ENCODE results near the gene ANXA2R. TPM values are rescaled to one million over a fixed set of nuclear protein-coding genes. Genes with fewer than 3 reads are reported as not detected.
"Not testable (repeated sequence)": the region's sequence is repeated elsewhere in the genome, so short reads cannot be mapped to it uniquely, and the experiment has no call there.

ANXA2R gene
- total and polyA plus RNA-seq, 5 donors from 2014 or later, result 35.8 to 69.7 (median 43.3) TPM

GRCh38 chr5:43025184-43025950 is 14.8 kb downstream of the ANXA2R start:
- not testable (repeated sequence) for H3K4me3 Mint-ChIP-seq, H3K36me3 Mint-ChIP-seq, H3K27ac Mint-ChIP-seq

GRCh38 chr5:43024217-43024616 is 15.9 kb downstream of the ANXA2R start:
- H3K36me3 Mint-ChIP-seq, result peaks cover 5% of the 10 kb centered on the region
- no peaks in the 10 kb centered on the region for H3K36me3 ChIP-seq (ENCODE audit: control insufficient read depth, insufficient read depth, low read length)
- H3K4me3 ChIP-seq (ENCODE audit: low read depth, low read length), result no peak overlapping the region
- no peak overlapping the region for H3K27ac ChIP-seq (ENCODE audit: insufficient read depth, low read length, poor library complexity, severe bottlenecking)
- no peaks in the 10 kb centered on the region for H3K9me3 ChIP-seq (ENCODE audit: control insufficient read depth in 2 of 2, low read length in 2 of 2)
- DNase-seq (no peak), ATAC-seq (ENCODE audit: low read depth in 2 of 2) (no peak)
- peaks cover 10 to 44% (median 27%) of the 10 kb centered on the region in 4 donors for H3K4me1 Mint-ChIP-seq
- peaks cover 21% of the 10 kb centered on the region for H3K4me1 ChIP-seq (ENCODE audit: control insufficient read depth, insufficient read depth, low read length, poor library complexity, severe bottlenecking)
- H3K27me3 ChIP-seq (ENCODE audit: control insufficient read depth, insufficient read depth, low read length), result no peaks in the 10 kb centered on the region
- no peak overlapping the region for H3K27ac Mint-ChIP-seq
- H3K9me3 Mint-ChIP-seq, result no peaks in the 10 kb centered on the region
- peaks cover 4% of the 10 kb centered on the region for H3K27me3 Mint-ChIP-seq
- H3K4me3 Mint-ChIP-seq, result no peak overlapping the region

More at GRCh38 chr5:43025184-43025950, 14.8 kb downstream of the ANXA2R start:
- H3K9me3 Mint-ChIP-seq; H3K9me3 ChIP-seq (ENCODE audit: control insufficient read depth in 2 of 2, low read length in 2 of 2); H3K4me3 ChIP-seq (ENCODE audit: low read depth, low read length); H3K27me3 Mint-ChIP-seq; DNase-seq; H3K36me3 ChIP-seq (ENCODE audit: control insufficient read depth, insufficient read depth, low read length); ATAC-seq (ENCODE audit: low read depth in 2 of 2); H3K27me3 ChIP-seq (ENCODE audit: control insufficient read depth, insufficient read depth, low read length); H3K27ac ChIP-seq (ENCODE audit: insufficient read depth, low read length, poor library complexity, severe bottlenecking): not testable (repeated sequence)
- peaks cover 11 to 44% (median 31%) of the 10 kb centered on the region in 4 donors for H3K4me1 Mint-ChIP-seq
- H3K4me1 ChIP-seq (ENCODE audit: control insufficient read depth, insufficient read depth, low read length, poor library complexity, severe bottlenecking), result peaks cover 13% of the 10 kb centered on the region

- peaks cover 42% of the 10 kb centered on the region for H3K4me1 ChIP-seq (ENCODE audit: control insufficient read depth, insufficient read depth, low read length, poor library complexity, severe bottlenecking)
- ATAC-seq (ENCODE audit: low read depth in 2 of 2) (no peak), DNase-seq (no peak)
- H3K4me3 Mint-ChIP-seq, result peak overlapping the region; percentile 66 to 99 (median 99)
- no peaks in the 10 kb centered on the region for H3K9me3 Mint-ChIP-seq
- H3K4me3 ChIP-seq (ENCODE audit: low read depth, low read length), result peak overlapping the region; percentile 97
- no peaks in the 10 kb centered on the region for H3K9me3 ChIP-seq (ENCODE audit: control insufficient read depth in 2 of 2, low read length in 2 of 2)
- H3K27me3 Mint-ChIP-seq, result peaks cover 13% of the 10 kb centered on the region
- H3K4me1 Mint-ChIP-seq, result peaks cover 3 to 45% (median 27%) of the 10 kb centered on the region in 4 donors
- peak overlapping the region; percentile 99 to 100 (median 100) for H3K27ac Mint-ChIP-seq
- peaks cover 5% of the 10 kb centered on the region for H3K36me3 Mint-ChIP-seq
- H3K27ac ChIP-seq (ENCODE audit: insufficient read depth, low read length, poor library complexity, severe bottlenecking), result peak overlapping the region; percentile 96
- no peaks in the 10 kb centered on the region for H3K27me3 ChIP-seq (ENCODE audit: control insufficient read depth, insufficient read depth, low read length)
- H3K36me3 ChIP-seq (ENCODE audit: control insufficient read depth, insufficient read depth, low read length), result no peaks in the 10 kb centered on the region
Observed at GRCh38 chr5:43021151-43021550, 19.0 kb downstream of the ANXA2R start.

GRCh38 chr5:43020399-43020746 is 19.7 kb downstream of the ANXA2R start:
- no peak for DNase-seq
- ATAC-seq (ENCODE audit: low read depth in 2 of 2), result no peak
- Histone ChIP-seq H3K36me3 (ENCODE audit: control insufficient read depth, insufficient read depth, low read length) (no peaks in the 10 kb centered on the region), H3K4me3 (ENCODE audit: low read depth, low read length) (peak overlapping the region; percentile 97), H3K27me3 (ENCODE audit: control insufficient read depth, insufficient read depth, low read length) (no peaks in the 10 kb centered on the region), H3K27ac (ENCODE audit: insufficient read depth, low read length, poor library complexity, severe bottlenecking) (peak overlapping the region; percentile 96), H3K4me1 (ENCODE audit: control insufficient read depth, insufficient read depth, low read length, poor library complexity, severe bottlenecking) (peaks cover 50% of the 10 kb centered on the region), H3K9me3 (ENCODE audit: control insufficient read depth in 2 of 2, low read length in 2 of 2) (no peaks in the 10 kb centered on the region)
- Mint-ChIP-seq H3K9me3 (no peaks in the 10 kb centered on the region), H3K4me3 (peak overlapping the region; percentile 99), H3K36me3 (no peaks in the 10 kb centered on the region), H3K4me1 (peaks cover 6 to 52% (median 35%) of the 10 kb centered on the region in 4 donors), H3K27ac (peak overlapping the region; percentile 99 to 100 (median 100)), H3K27me3 (peaks cover 13% of the 10 kb centered on the region)

GRCh38 chr5:43019614-43020398 is 20.3 kb downstream of the ANXA2R start:
- H3K4me3 ChIP-seq (ENCODE audit: low read depth, low read length), result peak overlapping the region; percentile 97
- Mint-ChIP-seq H3K9me3 (no peaks in the 10 kb centered on the region), H3K27ac (peak overlapping the region; percentile 99 to 100 (median 100)), H3K4me1 (peaks cover 6 to 58% (median 39%) of the 10 kb centered on the region in 4 donors), H3K4me3 (peak overlapping the region; percentile 99), H3K27me3 (peaks cover 13% of the 10 kb centered on the region), H3K36me3 (no peaks in the 10 kb centered on the region)
- peaks cover 55% of the 10 kb centered on the region for H3K4me1 ChIP-seq (ENCODE audit: control insufficient read depth, insufficient read depth, low read length, poor library complexity, severe bottlenecking)
- H3K36me3 ChIP-seq (ENCODE audit: control insufficient read depth, insufficient read depth, low read length), result no peaks in the 10 kb centered on the region
- H3K27ac ChIP-seq (ENCODE audit: insufficient read depth, low read length, poor library complexity, severe bottlenecking), result peak overlapping the region; percentile 96
- peak; percentile 80 to 98 (median 91) for DNase-seq
- peak; percentile 68 to 75 for ATAC-seq (ENCODE audit: low read depth in 2 of 2)
- no peaks in the 10 kb centered on the region for H3K9me3 ChIP-seq (ENCODE audit: control insufficient read depth in 2 of 2, low read length in 2 of 2)
- H3K27me3 ChIP-seq (ENCODE audit: control insufficient read depth, insufficient read depth, low read length), result no peaks in the 10 kb centered on the region

- Mint-ChIP-seq H3K27me3 (peaks cover 13% of the 10 kb centered on the region), H3K4me3 (peak overlapping the region; percentile 99), H3K36me3 (no peaks in the 10 kb centered on the region), H3K27ac (peak overlapping the region; percentile 100), H3K4me1 (peaks cover 6 to 63% (median 42%) of the 10 kb centered on the region in 4 donors), H3K9me3 (no peaks in the 10 kb centered on the region)
- Histone ChIP-seq H3K4me1 (ENCODE audit: control insufficient read depth, insufficient read depth, low read length, poor library complexity, severe bottlenecking) (peaks cover 55% of the 10 kb centered on the region), H3K4me3 (ENCODE audit: low read depth, low read length) (peak overlapping the region; percentile 97), H3K27ac (ENCODE audit: insufficient read depth, low read length, poor library complexity, severe bottlenecking) (peak overlapping the region; percentile 96), H3K27me3 (ENCODE audit: control insufficient read depth, insufficient read depth, low read length) (no peaks in the 10 kb centered on the region), H3K36me3 (ENCODE audit: control insufficient read depth, insufficient read depth, low read length) (no peaks in the 10 kb centered on the region), H3K9me3 (ENCODE audit: control insufficient read depth in 2 of 2, low read length in 2 of 2) (no peaks in the 10 kb centered on the region)
- DNase-seq (no peak), ATAC-seq (ENCODE audit: low read depth in 2 of 2) (no peak)
Observed at GRCh38 chr5:43019291-43019613, 20.9 kb downstream of the ANXA2R start.

- peak overlapping the region; percentile 99 for H3K4me3 Mint-ChIP-seq
- Histone ChIP-seq H3K27me3 (ENCODE audit: control insufficient read depth, insufficient read depth, low read length) (no peaks in the 10 kb centered on the region), H3K27ac (ENCODE audit: insufficient read depth, low read length, poor library complexity, severe bottlenecking) (peak overlapping the region; percentile 96), H3K4me1 (ENCODE audit: control insufficient read depth, insufficient read depth, low read length, poor library complexity, severe bottlenecking) (peaks cover 55% of the 10 kb centered on the region), H3K9me3 (ENCODE audit: control insufficient read depth in 2 of 2, low read length in 2 of 2) (no peaks in the 10 kb centered on the region), H3K4me3 (ENCODE audit: low read depth, low read length) (peak overlapping the region; percentile 91), H3K36me3 (ENCODE audit: control insufficient read depth, insufficient read depth, low read length) (no peaks in the 10 kb centered on the region)
- peak overlapping the region; percentile 100 for H3K27ac Mint-ChIP-seq
- H3K36me3 Mint-ChIP-seq, result peaks cover 3% of the 10 kb centered on the region
- DNase-seq (peak in 1 of 3 donors; percentile 70), ATAC-seq (ENCODE audit: low read depth in 2 of 2) (peak in 1 of 2 donors; percentile 13)
- H3K9me3 Mint-ChIP-seq, result no peaks in the 10 kb centered on the region
- H3K27me3 Mint-ChIP-seq, result peaks cover 13% of the 10 kb centered on the region
- peaks cover 6 to 65% (median 43%) of the 10 kb centered on the region in 4 donors for H3K4me1 Mint-ChIP-seq
Observed at GRCh38 chr5:43017428-43017815, 22.7 kb downstream of the ANXA2R start.

All from CD4-positive, CD25-positive, alpha-beta regulatory T cell (primary cell).